HCT116 (cell line): ENCODE measurements around the gene ADI1. TPM values are rescaled to one million over a fixed set of nuclear protein-coding genes. Genes with fewer than 3 reads are reported as not detected.

ENCODE experiments used
- ATAC-seq: fragments of 200-7000 bp; cut with Tn5 transposase; 2 replicates; pipeline ENCODE4 v1.9.1; 2020; ENCODE audit warnings: mild to moderate bottlenecking, moderate library complexity
- BruUV-seq: library from RNA; stranded (reverse); fragments of 400-500 nt; replicated peaks from 2 replicates; lab custom pipeline; 2021; lab: Mats Ljungman, UMichigan
- CTCF ChIA-PET: fragments of 300-600 bp; sonication (Branson Sonifier 250); formaldehyde crosslinking; loops from one replicate; lab custom pipeline; 2021; ENCODE audit warnings: antibody characterized with exemption; lab: Charles Lee
- POLR2A ChIA-PET: fragments of 300-600, 350-600 bp; sonication (Branson Sonifier 250); formaldehyde crosslinking; loops from one replicate; lab custom pipeline; 2021; ENCODE audit warnings: antibody characterized with exemption; lab: Charles Lee
- RAD21 ChIA-PET, 2 experiments: fragments of 300-600 bp; sonication (Branson Sonifier 250); formaldehyde crosslinking; loops; one replicate each; lab custom pipeline; 2023; ENCODE audit warnings: low total read pairs in 2 of 2; ENCODE audit not compliant: uncharacterized antibody in 2 of 2, unreplicated experiment in 2 of 2, low non-redundant PET in 1 of 2; lab: Charles Lee
- DNase-seq: peaks from one replicate; pipeline ENCODE4 v3.0.0-alpha.2; 2010; ENCODE audit warnings: low read depth, low spot score
- H2AFZ ChIP-seq: fragments of 200-600 bp; shearing (Covaris generic), sonication (generic); 2 replicates; pipeline ENCODE4 v1.6.1; 2017; ENCODE audit warnings: low read depth, mixed run types, mixed read lengths, antibody characterized with exemption, low read length; ENCODE audit not compliant: poor library complexity, severe bottlenecking
- H3K27ac ChIP-seq: 2 replicates; pipeline ENCODE4 v1.5.1; 2012; ENCODE audit warnings: low read depth, low read length
- H3K27me3 ChIP-seq: fragments of 200-600 bp; sonication (generic); 2 replicates; pipeline ENCODE4 v1.6.1; 2016; ENCODE audit warnings: mixed run types, low read length, mixed read lengths; ENCODE audit not compliant: insufficient read depth
- H3K36me3 ChIP-seq, 2 experiments: fragments of 200-500 bp in 1 of 2; fragments of 200-600 bp in 1 of 2; sonication (Bioruptor generic) in 1 of 2; sonication (generic) in 1 of 2; 2 replicates each; pipeline versions ENCODE4 v1.5.1 to v1.6.1; 2014 to 2016; ENCODE audit warnings: low read length in 2 of 2, inconsistent platforms in 1 of 2, mixed read lengths in 1 of 2, mixed run types in 1 of 2; ENCODE audit not compliant: insufficient read depth in 2 of 2, control insufficient read depth in 1 of 2
- H3K4me1 ChIP-seq, 2 experiments: fragments of 200-600 bp in 1 of 2; sonication (generic) in 1 of 2; 2 replicates each; pipeline versions ENCODE4 v1.5.1 to v1.6.1; 2012 to 2017; ENCODE audit warnings: low read length in 2 of 2, inconsistent platforms in 1 of 2, mild to moderate bottlenecking in 1 of 2, mixed read lengths in 1 of 2, mixed run types in 1 of 2, moderate library complexity in 1 of 2; ENCODE audit not compliant: insufficient read depth in 2 of 2, control insufficient read depth in 1 of 2
- H3K4me2 ChIP-seq: fragments of 200-600 bp; sonication (generic); 2 replicates; pipeline ENCODE4 v1.6.1; 2017; ENCODE audit warnings: mixed run types, low read length, mixed read lengths
- H3K4me3 ChIP-seq, 2 experiments: fragments of 200-600 bp in 1 of 2; sonication (generic) in 1 of 2; replicated peaks in 1 of 2; 2 replicates each; pipeline ENCODE4 v1.5.1; 2011 to 2016; ENCODE audit warnings: low read length in 2 of 2, control low read depth in 1 of 2, low read depth in 1 of 2, mild to moderate bottlenecking in 1 of 2, mixed read lengths in 1 of 2, mixed run types in 1 of 2
- H3K79me2 ChIP-seq: fragments of 200-600 bp; sonication (generic); 2 replicates; pipeline ENCODE4 v1.6.1; 2017; ENCODE audit warnings: mild to moderate bottlenecking, mixed run types, low read length, moderate library complexity, mixed read lengths; ENCODE audit not compliant: insufficient read depth
- H3K9ac ChIP-seq: fragments of 200-600 bp; sonication (generic); 2 replicates; pipeline ENCODE4 v1.6.1; 2016; ENCODE audit warnings: low read length, mixed read lengths
- H3K9me2 ChIP-seq: fragments of 200-600 bp; sonication (generic), shearing (Covaris generic); 2 replicates; pipeline ENCODE4 v1.6.1; 2017; ENCODE audit warnings: mixed run types, mild to moderate bottlenecking, moderate library complexity; ENCODE audit not compliant: insufficient read depth
- H3K9me3 ChIP-seq, 2 experiments: fragments of 200-500 bp in 1 of 2; fragments of 200-600 bp in 1 of 2; sonication (Bioruptor generic) in 1 of 2; sonication (generic) in 1 of 2; 2 replicates each; pipeline ENCODE4 v1.6.1; 2014 to 2017; ENCODE audit warnings: low read length in 2 of 2, mixed read lengths in 2 of 2, inconsistent platforms in 1 of 2, low read depth in 1 of 2, mild to moderate bottlenecking in 1 of 2, mixed run types in 1 of 2, moderate library complexity in 1 of 2; ENCODE audit not compliant: control insufficient read depth in 1 of 2, insufficient read depth in 1 of 2
- H4K20me1 ChIP-seq: fragments of 200-600 bp; sonication (generic), shearing (Covaris generic); 2 replicates; pipeline ENCODE4 v1.6.1; 2017; ENCODE audit warnings: mixed run types, mild to moderate bottlenecking, moderate library complexity; ENCODE audit not compliant: insufficient read depth
- CBX3 ChIP-seq: IDR thresholded peaks from 2 replicates; pipeline ENCODE4 v1.6.1; 2012; ENCODE audit warnings: low read depth
- CTCF ChIP-seq, 3 experiments: fragments of 200-600 bp in 1 of 3; sonication (generic) in 1 of 3; IDR thresholded peaks in 2 of 3; conservative IDR thresholded peaks in 1 of 3; 2 replicates each; pipeline ENCODE4 v1.5.1; 2012 to 2017; ENCODE audit warnings: low read depth in 2 of 3, low read length in 2 of 3, antibody characterized with exemption in 1 of 3, borderline replicate concordance in 1 of 3, control low read depth in 1 of 3, mild to moderate bottlenecking in 1 of 3, mixed read lengths in 1 of 3, mixed run types in 1 of 3, moderate library complexity in 1 of 3; ENCODE audit not compliant: insufficient read depth in 1 of 3
- EGR1 ChIP-seq: IDR thresholded peaks from 2 replicates; pipeline ENCODE4 v1.6.1; 2012; ENCODE audit warnings: low read depth
- EZH2phosphoT487 ChIP-seq: fragments of 200-600 bp; IDR thresholded peaks from 2 replicates; pipeline ENCODE4 v1.6.1; 2018; ENCODE audit warnings: antibody characterized with exemption, borderline replicate concordance
- JUND ChIP-seq: IDR thresholded peaks from 2 replicates; pipeline ENCODE4 v1.6.1; 2012
- POLR2A ChIP-seq: IDR thresholded peaks from 2 replicates; pipeline ENCODE4 v1.7.0; 2011; ENCODE audit warnings: borderline replicate concordance; ENCODE audit not compliant: insufficient read depth, insufficient read length; ENCODE audit errors: extremely low read depth
- RAD21 ChIP-seq: IDR thresholded peaks from 2 replicates; pipeline ENCODE4 v1.6.1; 2012; ENCODE audit warnings: low read depth, mild to moderate bottlenecking
- SP1 ChIP-seq: IDR thresholded peaks from 2 replicates; pipeline ENCODE4 v1.6.1; 2012; ENCODE audit warnings: low read depth
- SRF ChIP-seq: IDR thresholded peaks from 2 replicates; pipeline ENCODE4 v1.6.1; 2012; ENCODE audit warnings: low read depth
- YY1 ChIP-seq: IDR thresholded peaks from 2 replicates; pipeline ENCODE4 v1.6.1; 2011; ENCODE audit warnings: low read length, low read depth, moderate library complexity, mild to moderate bottlenecking; ENCODE audit not compliant: insufficient replicate concordance; ENCODE audit errors: extremely low read depth
- ZBTB33 ChIP-seq: IDR thresholded peaks from 2 replicates; pipeline ENCODE4 v1.6.1; 2011; ENCODE audit warnings: mild to moderate bottlenecking, low read length, moderate library complexity; ENCODE audit not compliant: insufficient replicate concordance; ENCODE audit errors: extremely low read depth
- ZFX ChIP-seq: fragments of 450-650 bp; IDR thresholded peaks from 2 replicates; pipeline ENCODE4 v1.6.1; 2017
- intact Hi-C: fragments of 100-400 bp; cut with micrococcal nuclease; formaldehyde crosslinking; loops from 2 replicates; pipeline ENCODE4 v1.10.0; 2022
- total RNA-seq: library from RNA; stranded (reverse); gene quantifications from one replicate; pipeline ENCODE4 v1.2.1, GENCODE V29; 2021; ENCODE audit not compliant: unreplicated experiment

Gene ADI1
- total RNA-seq, 1 experiment from 2014 or later, result 27.0 TPM

- Histone ChIP-seq H3K9me2 (no peaks in the 10 kb centered on the region), H3K27me3 (no peaks in the 10 kb centered on the region), H3K79me2 (no peaks in the 10 kb centered on the region), H3K36me3 (no peaks in the 10 kb centered on the region), H3K27ac (no peak overlapping the region), H3K4me1 (no peaks in the 10 kb centered on the region), H2AFZ (no peak overlapping the region), H3K4me2 (no peak overlapping the region), H3K9me3 (no peaks in the 10 kb centered on the region), H3K4me3 (no peak overlapping the region), H4K20me1 (no peaks in the 10 kb centered on the region), H3K9ac (no peak overlapping the region)
- ATAC-seq (no peak), DNase-seq (no peak)
- ChIA-PET POLR2A (no interaction called here), CTCF (no interaction called here), RAD21 (no interaction called here)
- no TSS peak for BruUV-seq
- intact Hi-C loops, result no loop called here
- no peak for TF ChIP-seq CBX3
- TF ChIP-seq ZBTB33, result no peak
- TF ChIP-seq JUND, result no peak
- TF ChIP-seq YY1, result no peak
- no peak for TF ChIP-seq SRF
- no peak for TF ChIP-seq ZFX
- TF ChIP-seq RAD21, result no peak
- no peak for TF ChIP-seq EGR1
- TF ChIP-seq SP1, result no peak
- TF ChIP-seq EZH2phosphoT487, result no peak
- no peak for TF ChIP-seq CTCF (IDR thresholded peaks at IDR 0.05 in 2 of 3, conservative IDR thresholded peaks at IDR 0.05 in 1 of 3; ENCODE audit: borderline replicate concordance in 1 of 3, insufficient read depth in 1 of 3, low read depth in 2 of 3, low read length in 2 of 3)
- no peak for TF ChIP-seq POLR2A
Measured at GRCh38 chr2:3486047-3487027, 33.0 kb downstream of the ADI1 start.
